Measurements from ENCODE around the gene CHGA. TPM values are rescaled to one million over a fixed set of nuclear protein-coding genes. Genes with fewer than 3 reads are reported as not detected.

The CHGA gene
- total RNA-seq, 2 experiments from 2014 or later, result not detected

- H3K4me3 Mint-ChIP-seq, result no peak overlapping the region
- no peak for DNase-seq
- CTCF ChIA-PET, result no interaction called here
- no peaks in the 10 kb centered on the region for H3K36me3 Mint-ChIP-seq (ENCODE audit: low read depth)
- H3K27me3 Mint-ChIP-seq, result no peaks in the 10 kb centered on the region
- H3K27ac Mint-ChIP-seq, result no peak overlapping the region
- no peaks in the 10 kb centered on the region for H3K9me3 Mint-ChIP-seq
- H3K4me1 Mint-ChIP-seq, result no peaks in the 10 kb centered on the region
- POLR2A ChIA-PET, result no interaction called here
These were observed 6.7 kb upstream of the CHGA start for GRCh38 chr14:92916201-92916600.

GRCh38 chr14:92917041-92917940, 5.7 kb upstream of the CHGA start:
- Mint-ChIP-seq H3K36me3 (ENCODE audit: low read depth) (no peaks in the 10 kb centered on the region), H3K27ac (no peak overlapping the region), H3K4me1 (no peaks in the 10 kb centered on the region), H3K4me3 (no peak overlapping the region), H3K27me3 (peaks cover 5% of the 10 kb centered on the region), H3K9me3 (no peaks in the 10 kb centered on the region)
- DNase-seq, result no peak
- POLR2A ChIA-PET, result interaction anchor here (0.6 kb wide), 1 partner anchor 20 kb away, joined by 3 read pairs; no protein-coding TSS in a partner anchor
- CTCF ChIA-PET, result no interaction called here

- Mint-ChIP-seq H3K9me3 (no peaks in the 10 kb centered on the region), H3K27ac (no peak overlapping the region), H3K27me3 (peaks cover 9% of the 10 kb centered on the region), H3K36me3 (ENCODE audit: low read depth) (no peaks in the 10 kb centered on the region), H3K4me3 (no peak overlapping the region), H3K4me1 (no peaks in the 10 kb centered on the region)
- ChIA-PET CTCF (no interaction called here), POLR2A (no interaction called here)
- no peak for DNase-seq
These were observed 5.0 kb upstream of the CHGA start for GRCh38 chr14:92917956-92918355.

- H3K4me3 Mint-ChIP-seq, result no peak overlapping the region
- POLR2A ChIA-PET, result no interaction called here
These were observed 2.9 kb upstream of the CHGA start for GRCh38 chr14:92920001-92920400.

GRCh38 chr14:92922155-92922735, 705 bp upstream of the CHGA start:
- no peak for DNase-seq
- CTCF ChIA-PET, result no interaction called here
- H3K4me1 Mint-ChIP-seq, result no peaks in the 10 kb centered on the region
- no peaks in the 10 kb centered on the region for H3K9me3 Mint-ChIP-seq
- no peaks in the 10 kb centered on the region for H3K36me3 Mint-ChIP-seq (ENCODE audit: low read depth)
- H3K27ac Mint-ChIP-seq, result no peak overlapping the region
- H3K27me3 Mint-ChIP-seq, result peaks cover 13% of the 10 kb centered on the region
- no peak overlapping the region for H3K4me3 Mint-ChIP-seq
- POLR2A ChIA-PET, result no interaction called here

More at GRCh38 chr14:92920001-92920400, 2.9 kb upstream of the CHGA start:
- Mint-ChIP-seq H3K4me1 (no peaks in the 10 kb centered on the region), H3K27me3 (peaks cover 12% of the 10 kb centered on the region), H3K36me3 (ENCODE audit: low read depth) (no peaks in the 10 kb centered on the region), H3K9me3 (no peaks in the 10 kb centered on the region), H3K27ac (no peak overlapping the region)
- CTCF ChIA-PET, result no interaction called here
- DNase-seq, result no peak

GRCh38 chr14:92923744-92924103, 774 bp downstream of the CHGA start:
- no peaks in the 10 kb centered on the region for H3K36me3 Mint-ChIP-seq (ENCODE audit: low read depth)
- CTCF ChIA-PET, result interaction anchor here (1.3 kb wide), 1 partner anchor 10 kb away, joined by 3 read pairs; no protein-coding TSS in a partner anchor
- H3K4me3 Mint-ChIP-seq, result no peak overlapping the region
- no peak overlapping the region for H3K27ac Mint-ChIP-seq
- no peaks in the 10 kb centered on the region for H3K4me1 Mint-ChIP-seq
- H3K27me3 Mint-ChIP-seq, result peaks cover 13% of the 10 kb centered on the region
- no peak for DNase-seq
- POLR2A ChIA-PET, result no interaction called here
- H3K9me3 Mint-ChIP-seq, result no peaks in the 10 kb centered on the region

- H3K36me3 Mint-ChIP-seq (ENCODE audit: low read depth), result no peaks in the 10 kb centered on the region
- H3K4me1 Mint-ChIP-seq, result no peaks in the 10 kb centered on the region
- peaks cover 13% of the 10 kb centered on the region for H3K27me3 Mint-ChIP-seq
- H3K27ac Mint-ChIP-seq, result no peak overlapping the region
- no peak overlapping the region for H3K4me3 Mint-ChIP-seq
- ChIA-PET CTCF (interaction anchor here (1.3 kb wide), 1 partner anchor 10 kb away, joined by 3 read pairs; no protein-coding TSS in a partner anchor), POLR2A (no interaction called here)
- H3K9me3 Mint-ChIP-seq, result no peaks in the 10 kb centered on the region
- DNase-seq, result no peak
These were observed 1.3 kb downstream of the CHGA start for GRCh38 chr14:92924247-92924646.

- no peak overlapping the region for H3K4me3 Mint-ChIP-seq
- H3K9me3 Mint-ChIP-seq, result no peaks in the 10 kb centered on the region
- POLR2A ChIA-PET, result no interaction called here
- H3K36me3 Mint-ChIP-seq (ENCODE audit: low read depth), result no peaks in the 10 kb centered on the region
- no peaks in the 10 kb centered on the region for H3K4me1 Mint-ChIP-seq
- H3K27ac Mint-ChIP-seq, result no peak overlapping the region
- peaks cover 13% of the 10 kb centered on the region for H3K27me3 Mint-ChIP-seq
- CTCF ChIA-PET, result interaction anchor here (0.8 to 1.4 kb wide), 2 partner anchors 8 to 217 kb away, joined by 3 to 4 read pairs; no protein-coding TSS in a partner anchor
- DNase-seq, result no peak
These were observed 2.5 kb downstream of the CHGA start for GRCh38 chr14:92925446-92925845.

- no peak for DNase-seq
- Mint-ChIP-seq H3K27ac (no peak overlapping the region), H3K4me3 (no peak overlapping the region), H3K9me3 (no peaks in the 10 kb centered on the region), H3K36me3 (ENCODE audit: low read depth) (no peaks in the 10 kb centered on the region), H3K4me1 (no peaks in the 10 kb centered on the region), H3K27me3 (peaks cover 13% of the 10 kb centered on the region)
- ChIA-PET POLR2A (no interaction called here), CTCF (no interaction called here)
These were observed 3.4 kb downstream of the CHGA start for GRCh38 chr14:92926180-92926845.

GRCh38 chr14:92926931-92927330, 4.0 kb downstream of the CHGA start:
- Mint-ChIP-seq H3K4me3 (no peak overlapping the region), H3K27ac (no peak overlapping the region), H3K4me1 (no peaks in the 10 kb centered on the region), H3K9me3 (no peaks in the 10 kb centered on the region), H3K27me3 (peaks cover 10% of the 10 kb centered on the region), H3K36me3 (ENCODE audit: low read depth) (no peaks in the 10 kb centered on the region)
- CTCF ChIA-PET, result no interaction called here
- POLR2A ChIA-PET, result no interaction called here
- no peak for DNase-seq

- ChIA-PET CTCF (no interaction called here), POLR2A (no interaction called here)
- no peak overlapping the region for H3K27ac Mint-ChIP-seq
- H3K27me3 Mint-ChIP-seq, result peaks cover 5% of the 10 kb centered on the region
- no peaks in the 10 kb centered on the region for H3K9me3 Mint-ChIP-seq
- H3K4me3 Mint-ChIP-seq, result no peak overlapping the region
- H3K36me3 Mint-ChIP-seq (ENCODE audit: low read depth), result no peaks in the 10 kb centered on the region
- no peak for DNase-seq
- H3K4me1 Mint-ChIP-seq, result no peaks in the 10 kb centered on the region
These were observed 4.7 kb downstream of the CHGA start for GRCh38 chr14:92927349-92928257.

- Mint-ChIP-seq H3K27ac (no peak overlapping the region), H3K4me3 (no peak overlapping the region), H3K36me3 (ENCODE audit: low read depth) (no peaks in the 10 kb centered on the region), H3K9me3 (no peaks in the 10 kb centered on the region), H3K4me1 (no peaks in the 10 kb centered on the region), H3K27me3 (peaks cover 4% of the 10 kb centered on the region)
- no peak for DNase-seq
- ChIA-PET POLR2A (no interaction called here), CTCF (no interaction called here)
These were observed 5.3 kb downstream of the CHGA start for GRCh38 chr14:92928258-92928629.

Data from activated CD4-positive, alpha-beta T cell treated with anti-CD3 and anti-CD28 coated beads, Interleukin-2, amount 10 ng/mL, durations not matched to agents 7 days and 5 days (primary cell).